SK-N-SH (cell line): ENCODE data around the gene SCAMP5. TPM values are rescaled to one million over a fixed set of nuclear protein-coding genes. Genes with fewer than 3 reads are reported as not detected.

Experiments
- CTCF ChIA-PET: fragments of 300-600, 350-600 bp; formaldehyde crosslinking; extraction: SDS; loops from one replicate; lab custom pipeline; 2021; lab: Yijun Ruan, JAX
- POLR2A ChIA-PET: fragments of 350-600 bp; sonication (Branson Sonifier 250); formaldehyde crosslinking; extraction: SDS; loops from one replicate; lab custom pipeline; 2020; ENCODE audit warnings: antibody characterized with exemption, inconsistent platforms; lab: Yijun Ruan, JAX
- DNase-seq: peaks from one replicate; pipeline ENCODE4 v3.0.0; 2012
- H2AFZ ChIP-seq: fragments of 200-600 bp; sonication (generic); 2 replicates; pipeline ENCODE4 v1.8.1; 2016; ENCODE audit warnings: antibody characterized with exemption, mild to moderate bottlenecking, low read depth
- H3F3A ChIP-seq: fragments of 200-600 bp; sonication (generic); replicated peaks from 2 replicates; pipeline ENCODE3; 2016; ENCODE audit warnings: antibody characterized with exemption, mild to moderate bottlenecking; ENCODE audit not compliant: insufficient read depth
- H3K27ac ChIP-seq, 2 experiments: fragments of 200-500 bp in 1 of 2; fragments of 200-600 bp in 1 of 2; sonication (Bioruptor generic) in 1 of 2; sonication (generic), shearing (Covaris generic) in 1 of 2; 2 replicates each; pipeline versions ENCODE4 v1.5.1 to v1.6.1; 2014 to 2016; ENCODE audit warnings: low read depth in 2 of 2, inconsistent platforms in 1 of 2, low read length in 1 of 2, mild to moderate bottlenecking in 1 of 2, mixed read lengths in 1 of 2
- H3K27me3 ChIP-seq: fragments of 200-600 bp; sonication (generic), shearing (Covaris generic); 2 replicates; pipeline ENCODE4 v1.6.1; 2016; ENCODE audit warnings: mixed run types; ENCODE audit not compliant: insufficient read depth
- H3K36me3 ChIP-seq, 2 experiments: fragments of 200-500 bp in 1 of 2; fragments of 200-600 bp in 1 of 2; sonication (Bioruptor generic) in 1 of 2; sonication (generic) in 1 of 2; replicated peaks in 1 of 2; 2 replicates each; pipeline versions ENCODE3 to v1.5.1; 2014 to 2016; ENCODE audit warnings: low read length in 1 of 2, mild to moderate bottlenecking in 1 of 2; ENCODE audit not compliant: insufficient read depth in 2 of 2, control insufficient read depth in 1 of 2
- H3K4me1 ChIP-seq, 2 experiments: fragments of 200-500 bp in 1 of 2; fragments of 200-600 bp in 1 of 2; sonication (Bioruptor generic) in 1 of 2; sonication (generic), shearing (Covaris generic) in 1 of 2; 2 replicates each; pipeline versions ENCODE4 v1.5.1 to v1.6.1; 2014 to 2016; ENCODE audit warnings: low read depth in 1 of 2, low read length in 1 of 2, mixed run types in 1 of 2; ENCODE audit not compliant: insufficient read depth in 2 of 2, control insufficient read depth in 1 of 2
- H3K4me2 ChIP-seq: fragments of 200-600 bp; sonication (generic), shearing (Covaris generic); 2 replicates; pipeline ENCODE4 v1.6.1; 2017; ENCODE audit warnings: mixed run types
- H3K4me3 ChIP-seq, 2 experiments: fragments of 200-500 bp in 1 of 2; fragments of 200-600 bp in 1 of 2; sonication (Bioruptor generic) in 1 of 2; sonication (generic), shearing (Covaris generic) in 1 of 2; 2 replicates each; pipeline versions ENCODE4 v1.5.1 to v1.8.1; 2014 to 2016; ENCODE audit warnings: low read depth in 2 of 2, inconsistent platforms in 1 of 2, low read length in 1 of 2, mild to moderate bottlenecking in 1 of 2, mixed read lengths in 1 of 2, moderate library complexity in 1 of 2
- H3K79me2 ChIP-seq: fragments of 200-600 bp; sonication (generic); 2 replicates; pipeline ENCODE4 v1.8.1; 2017; ENCODE audit warnings: mild to moderate bottlenecking; ENCODE audit not compliant: insufficient read depth
- H3K9ac ChIP-seq: fragments of 200-600 bp; sonication (generic); 2 replicates; pipeline ENCODE4 v1.6.1; 2017; ENCODE audit warnings: mixed run types
- H3K9me2 ChIP-seq: fragments of 200-600 bp; sonication (generic); 2 replicates; pipeline ENCODE4 v1.6.1; 2017; ENCODE audit warnings: mixed run types
- H3K9me3 ChIP-seq: fragments of 200-600 bp; sonication (generic); 2 replicates; pipeline ENCODE4 v1.6.1; 2017; ENCODE audit warnings: mixed run types, mild to moderate bottlenecking, moderate library complexity
- H4K20me1 ChIP-seq: fragments of 200-600 bp; sonication (generic); 2 replicates; pipeline ENCODE4 v1.6.1; 2017; ENCODE audit warnings: mild to moderate bottlenecking, mixed run types; ENCODE audit not compliant: insufficient read depth
- CTCF ChIP-seq: fragments of 200-600 bp; sonication (generic); IDR thresholded peaks from 2 replicates; pipeline ENCODE4 v1.6.1; 2017; ENCODE audit warnings: antibody characterized with exemption, mild to moderate bottlenecking, moderate library complexity
- ELF1 ChIP-seq: IDR thresholded peaks from 2 replicates; pipeline ENCODE4 v1.4.0; 2012
- EP300 ChIP-seq, 2 experiments: IDR thresholded peaks; 2 replicates each; pipeline versions ENCODE4 v1.4.0 to v1.6.1; 2012; ENCODE audit warnings: borderline replicate concordance in 1 of 2, low read depth in 1 of 2, low read length in 1 of 2
- EZH2phosphoT487 ChIP-seq: fragments of 200-600 bp; sonication (generic); IDR thresholded peaks from 2 replicates; pipeline ENCODE4 v1.6.1; 2017; ENCODE audit warnings: low read depth, mixed run types, mild to moderate bottlenecking, antibody characterized with exemption, moderate library complexity, borderline replicate concordance
- FOSL2 ChIP-seq: IDR thresholded peaks from 2 replicates; pipeline ENCODE4 v1.4.0; 2012; ENCODE audit warnings: low read depth, mild to moderate bottlenecking, moderate library complexity, borderline replicate concordance
- GABPA ChIP-seq: IDR thresholded peaks from 2 replicates; pipeline ENCODE4 v1.4.0; 2012; ENCODE audit warnings: low read depth, mild to moderate bottlenecking
- MAX ChIP-seq: IDR thresholded peaks from 2 replicates; pipeline ENCODE4 v1.4.0; 2012; ENCODE audit warnings: low read depth
- MEF2A ChIP-seq: IDR thresholded peaks from 2 replicates; pipeline ENCODE4 v1.4.0; 2012; ENCODE audit warnings: low read depth, borderline replicate concordance
- MXI1 ChIP-seq: IDR thresholded peaks from 2 replicates; pipeline ENCODE4 v1.6.1; 2012; ENCODE audit warnings: mild to moderate bottlenecking, low read depth, low read length, improper control_type of control experiment
- PBX3 ChIP-seq: IDR thresholded peaks from 2 replicates; pipeline ENCODE4; 2012
- RAD21 ChIP-seq: IDR thresholded peaks from 2 replicates; pipeline ENCODE4 v1.6.1; 2012; ENCODE audit warnings: mild to moderate bottlenecking, low read length
- RFX5 ChIP-seq: IDR thresholded peaks from 2 replicates; pipeline ENCODE4 v1.6.1; 2012; ENCODE audit warnings: mild to moderate bottlenecking, improper control_type of control experiment, low read length
- RXRA ChIP-seq: IDR thresholded peaks from 2 replicates; pipeline ENCODE4 v1.4.0; 2012; ENCODE audit warnings: low read depth, mild to moderate bottlenecking, borderline replicate concordance
- SMC3 ChIP-seq: IDR thresholded peaks from 2 replicates; pipeline ENCODE4 v1.6.1; 2012; ENCODE audit warnings: low read depth, low read length, improper control_type of control experiment
- TCF12 ChIP-seq: IDR thresholded peaks from 2 replicates; pipeline ENCODE4 v1.4.0; 2012
- TEAD4 ChIP-seq: IDR thresholded peaks from 2 replicates; pipeline ENCODE4 v1.4.0; 2012; ENCODE audit warnings: mild to moderate bottlenecking, borderline replicate concordance; ENCODE audit not compliant: insufficient read depth
- WGBS: methylation state at CpG from one replicate; pipeline ENCODE4 v1.1.6; 2017; ENCODE audit warnings: low lambda C conversion rate; 5-methylcytosine and 5-hydroxymethylcytosine counted together
- polyA plus RNA-seq, 3 experiments: library from polyadenylated mRNA; depleted of rRNA; stranded (reverse); fragments of >200 nt; gene quantifications; 2 replicates each; pipeline ENCODE4 v1.2.3, GENCODE V29; 2012
- TF ChIP-seq, protein P1 (sequence below): fragments of 150-350 bp; IDR thresholded peaks from 2 replicates; pipeline ENCODE4 v1.6.1; 2016; ENCODE audit warnings: mild to moderate bottlenecking, low read depth, low read length

The SCAMP5 gene
- polyA plus RNA-seq, 1 of the 3 experiments (the other 2 are of a cell fraction), result 27.9 TPM

- POLR2A ChIA-PET, result no interaction called here
These were observed 64.2 kb downstream of the SCAMP5 start for GRCh38 chr15:75059607-75060006.

GRCh38 chr15:75061272-75061671 is 65.9 kb downstream of the SCAMP5 start:
- H3K4me2 ChIP-seq, result no peak overlapping the region
- TF ChIP-seq EZH2phosphoT487, result no peak
- TF ChIP-seq RAD21, result no peak
- TF ChIP-seq PBX3, result no peak
- TF ChIP-seq MEF2A, result no peak
- TF ChIP-seq, protein P1, sequence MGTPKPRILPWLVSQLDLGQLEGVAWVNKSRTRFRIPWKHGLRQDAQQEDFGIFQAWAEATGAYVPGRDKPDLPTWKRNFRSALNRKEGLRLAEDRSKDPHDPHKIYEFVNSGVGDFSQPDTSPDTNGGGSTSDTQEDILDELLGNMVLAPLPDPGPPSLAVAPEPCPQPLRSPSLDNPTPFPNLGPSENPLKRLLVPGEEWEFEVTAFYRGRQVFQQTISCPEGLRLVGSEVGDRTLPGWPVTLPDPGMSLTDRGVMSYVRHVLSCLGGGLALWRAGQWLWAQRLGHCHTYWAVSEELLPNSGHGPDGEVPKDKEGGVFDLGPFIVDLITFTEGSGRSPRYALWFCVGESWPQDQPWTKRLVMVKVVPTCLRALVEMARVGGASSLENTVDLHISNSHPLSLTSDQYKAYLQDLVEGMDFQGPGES, result no peak
- no peak for TF ChIP-seq FOSL2
- no peak for TF ChIP-seq RXRA
- no peak for TF ChIP-seq GABPA
- DNase-seq, result no peak
- H3F3A ChIP-seq, result peaks cover 2% of the 10 kb centered on the region
- no peaks in the 10 kb centered on the region for H3K36me3 ChIP-seq
- no peaks in the 10 kb centered on the region for H3K79me2 ChIP-seq
- ChIA-PET CTCF (interaction anchor here (0.8 to 0.9 kb wide), 2 partner anchors 45 to 143 kb away, joined by 3 read pairs; no protein-coding TSS in a partner anchor), POLR2A (no interaction called here)
- no peaks in the 10 kb centered on the region for H3K9me2 ChIP-seq
- H3K27me3 ChIP-seq, result no peaks in the 10 kb centered on the region
- no peak overlapping the region for H3K9ac ChIP-seq
- no peak overlapping the region for H2AFZ ChIP-seq
- no peaks in the 10 kb centered on the region for H4K20me1 ChIP-seq
- H3K4me1 ChIP-seq, result peaks cover 0 to 3% of the 10 kb centered on the region in 2 experiments; a peak in 2 of 4 replicates
- H3K9me3 ChIP-seq, result no peaks in the 10 kb centered on the region
- 0 out of 4 replicates have a peak overlapping the region, but pooled peaks of 1 of the 2 experiments have one; percentile 6 for H3K27ac ChIP-seq
- no peak overlapping the region for H3K4me3 ChIP-seq

More at GRCh38 chr15:75059607-75060006, 64.2 kb downstream of the SCAMP5 start:
- Histone ChIP-seq H3K79me2 (no peaks in the 10 kb centered on the region), H4K20me1 (no peaks in the 10 kb centered on the region), H2AFZ (no peak overlapping the region), H3K27me3 (no peaks in the 10 kb centered on the region), H3K9ac (no peak overlapping the region), H3K27ac (no peak overlapping the region), H3K9me3 (no peaks in the 10 kb centered on the region), H3K4me2 (no peak overlapping the region), H3K4me3 (no peak overlapping the region), H3K4me1 (peaks cover 0 to 3% of the 10 kb centered on the region in 2 experiments; a peak in 1 of 4 replicates), H3K9me2 (no peaks in the 10 kb centered on the region), H3F3A (peaks cover 2% of the 10 kb centered on the region), H3K36me3 (no peaks in the 10 kb centered on the region)
- CTCF ChIA-PET, result no interaction called here
- TF ChIP-seq MXI1 (no peak), EP300 (IDR thresholded peaks at IDR 0.05; ENCODE audit: borderline replicate concordance in 1 of 2, low read depth in 1 of 2, low read length in 1 of 2) (no peak), RFX5 (no peak), ELF1 (no peak), RAD21 (no peak), SMC3 (no peak), CTCF (no peak), GABPA (no peak), TEAD4 (no peak), TCF12 (no peak), MAX (no peak)
- WGBS, result 79% methylated on average over 5 of the region's 5 CpGs
- no peak for DNase-seq
